BE2C (cell line): ENCODE data around the gene LAMC3.
"Not testable (repeated sequence)": the region's sequence is repeated elsewhere in the genome, so short reads cannot be mapped to it uniquely, and the experiment has no call there.

Source experiments
- DNase-seq: peaks from one replicate; pipeline ENCODE4 v3.0.0-alpha.2; 2020
- H3K27me3 ChIP-seq: fragments of 250-450 bp; sonication (Bioruptor Pico); 2 replicates; pipeline ENCODE4 v1.5.1; 2020; ENCODE audit warnings: mild to moderate bottlenecking
- H3K36me3 ChIP-seq: fragments of 250-450 bp; sonication (Bioruptor Pico); 2 replicates; pipeline ENCODE4 v1.5.1; 2020; ENCODE audit warnings: mild to moderate bottlenecking
- H3K4me1 ChIP-seq: fragments of 250-450 bp; sonication (Bioruptor Pico); 2 replicates; pipeline ENCODE4 v1.5.1; 2020
- H3K4me3 ChIP-seq: 2 replicates; pipeline ENCODE4 v1.5.1; 2011; ENCODE audit warnings: low read depth, low read length
- H3K9me3 ChIP-seq: fragments of 250-450 bp; sonication (Bioruptor Pico); 2 replicates; pipeline ENCODE4 v1.5.1; 2020
- CTCF ChIP-seq: IDR thresholded peaks from 2 replicates; pipeline ENCODE4 v1.5.1; 2012; ENCODE audit warnings: mild to moderate bottlenecking, low read depth, low read length

LAMC3 gene

DNA sequence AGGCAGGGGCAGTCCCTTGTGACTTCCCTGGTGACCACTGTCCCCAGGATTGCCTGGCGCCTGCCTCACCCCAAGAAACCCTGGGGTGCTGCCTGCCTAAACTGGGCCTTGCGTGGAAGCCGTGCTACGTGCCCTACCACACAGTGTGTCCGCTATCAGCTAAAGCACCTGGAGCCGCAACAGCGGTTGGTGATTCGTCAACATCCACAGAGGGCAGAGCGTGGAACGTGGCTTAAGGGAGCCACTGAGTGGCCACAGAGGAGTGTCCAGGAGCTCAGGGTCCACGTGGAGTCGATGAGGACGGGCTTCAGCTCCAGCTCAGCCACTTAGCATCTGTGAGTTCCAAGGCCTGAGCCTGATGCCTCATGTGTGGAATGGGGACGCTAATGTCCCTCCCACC lies 25.3 kb downstream of the LAMC3 start:
- Histone ChIP-seq H3K9me3 (no peaks in the 10 kb centered on the region), H3K4me1 (no peaks in the 10 kb centered on the region), H3K36me3 (no peaks in the 10 kb centered on the region), H3K27me3 (no peaks in the 10 kb centered on the region), H3K4me3 (no peak overlapping the region)
- TF ChIP-seq CTCF = no peak
- no peak for DNase-seq

DNA sequence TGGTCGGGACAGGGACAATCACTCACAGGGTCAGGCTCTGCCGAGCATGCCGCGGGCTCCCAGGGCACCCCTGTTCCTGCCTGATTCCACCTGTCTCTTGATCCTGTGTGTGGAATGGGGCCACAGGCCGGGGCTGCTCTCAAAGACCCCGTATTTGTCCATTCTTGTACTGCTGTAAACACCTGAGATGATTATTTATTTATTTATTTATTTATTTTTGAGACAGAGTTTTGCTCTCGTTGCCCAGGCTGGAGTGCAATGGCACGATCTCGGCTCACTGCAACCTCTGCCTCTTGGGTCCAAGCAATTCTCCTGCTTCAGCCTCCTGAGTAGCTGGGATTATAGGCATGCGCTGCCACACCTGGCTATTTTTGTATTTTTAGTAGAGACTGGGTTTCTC lies 25.8 kb downstream of the LAMC3 start:
- not testable (repeated sequence) for H3K36me3 ChIP-seq, H3K4me3 ChIP-seq, H3K27me3 ChIP-seq

GRCh38 chr9:131035548-131035947 lies 26.6 kb downstream of the LAMC3 start:
- no peaks in the 10 kb centered on the region for H3K27me3 ChIP-seq
- H3K9me3 ChIP-seq = no peaks in the 10 kb centered on the region
- H3K4me1 ChIP-seq = no peaks in the 10 kb centered on the region
- H3K36me3 ChIP-seq = no peaks in the 10 kb centered on the region
- TF ChIP-seq CTCF = no peak
- H3K4me3 ChIP-seq = no peak overlapping the region
- DNase-seq = no peak

More for the DNA sequence above, 25.8 kb downstream of the LAMC3 start:
- H3K4me1 ChIP-seq, DNase-seq, H3K9me3 ChIP-seq: not testable (repeated sequence)

- no peak for TF ChIP-seq CTCF
- Histone ChIP-seq H3K36me3 (no peaks in the 10 kb centered on the region), H3K4me3 (no peak overlapping the region), H3K9me3 (no peaks in the 10 kb centered on the region), H3K4me1 (no peaks in the 10 kb centered on the region), H3K27me3 (no peaks in the 10 kb centered on the region)
- DNase-seq = no peak
Observed at GRCh38 chr9:131036071-131036470, 27.1 kb downstream of the LAMC3 start.

DNA sequence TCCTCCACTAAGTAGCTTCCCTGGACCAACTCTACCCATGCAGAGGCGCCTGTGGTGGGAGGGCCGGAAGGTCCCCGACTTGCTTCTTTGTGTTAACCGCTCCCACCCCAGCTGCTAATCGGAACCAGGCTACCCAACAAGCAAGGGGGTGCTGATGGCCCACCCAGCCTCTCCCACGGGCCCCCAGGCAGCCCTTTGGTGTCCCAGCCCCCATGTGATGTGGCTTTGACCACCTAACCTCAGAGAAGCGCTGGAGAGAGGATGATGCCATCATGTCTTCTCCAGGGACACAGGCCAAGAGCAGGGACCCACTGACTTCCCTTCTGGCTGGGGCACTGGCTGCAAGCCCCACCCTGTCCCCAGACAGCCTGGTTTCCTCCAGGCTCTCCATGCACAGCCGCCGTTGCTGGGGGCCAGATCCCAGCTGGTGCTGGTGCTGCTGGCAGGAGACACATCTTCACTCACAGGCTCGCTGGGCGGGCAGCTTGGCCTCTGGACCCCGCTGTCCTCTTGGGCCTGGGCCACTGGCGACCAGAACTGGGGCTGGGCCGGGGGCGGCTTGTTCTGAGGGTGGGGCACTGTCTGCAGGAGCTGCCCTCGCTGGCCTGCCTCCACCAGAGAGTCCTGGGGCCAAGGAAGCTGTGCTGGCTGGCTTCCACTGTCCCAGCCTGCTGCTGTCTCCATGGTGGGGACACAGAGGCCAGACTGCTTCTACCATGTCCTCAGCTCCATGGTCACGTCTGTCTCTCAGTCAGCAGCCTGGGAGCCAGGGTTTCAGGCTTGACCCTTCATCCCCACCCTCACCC lies 27.8 kb downstream of the LAMC3 start:
- no peak for TF ChIP-seq CTCF
- Histone ChIP-seq H3K4me3 (no peak overlapping the region), H3K9me3 (no peaks in the 10 kb centered on the region), H3K4me1 (no peaks in the 10 kb centered on the region), H3K27me3 (no peaks in the 10 kb centered on the region), H3K36me3 (no peaks in the 10 kb centered on the region)
- peak; percentile 42 for DNase-seq

DNA sequence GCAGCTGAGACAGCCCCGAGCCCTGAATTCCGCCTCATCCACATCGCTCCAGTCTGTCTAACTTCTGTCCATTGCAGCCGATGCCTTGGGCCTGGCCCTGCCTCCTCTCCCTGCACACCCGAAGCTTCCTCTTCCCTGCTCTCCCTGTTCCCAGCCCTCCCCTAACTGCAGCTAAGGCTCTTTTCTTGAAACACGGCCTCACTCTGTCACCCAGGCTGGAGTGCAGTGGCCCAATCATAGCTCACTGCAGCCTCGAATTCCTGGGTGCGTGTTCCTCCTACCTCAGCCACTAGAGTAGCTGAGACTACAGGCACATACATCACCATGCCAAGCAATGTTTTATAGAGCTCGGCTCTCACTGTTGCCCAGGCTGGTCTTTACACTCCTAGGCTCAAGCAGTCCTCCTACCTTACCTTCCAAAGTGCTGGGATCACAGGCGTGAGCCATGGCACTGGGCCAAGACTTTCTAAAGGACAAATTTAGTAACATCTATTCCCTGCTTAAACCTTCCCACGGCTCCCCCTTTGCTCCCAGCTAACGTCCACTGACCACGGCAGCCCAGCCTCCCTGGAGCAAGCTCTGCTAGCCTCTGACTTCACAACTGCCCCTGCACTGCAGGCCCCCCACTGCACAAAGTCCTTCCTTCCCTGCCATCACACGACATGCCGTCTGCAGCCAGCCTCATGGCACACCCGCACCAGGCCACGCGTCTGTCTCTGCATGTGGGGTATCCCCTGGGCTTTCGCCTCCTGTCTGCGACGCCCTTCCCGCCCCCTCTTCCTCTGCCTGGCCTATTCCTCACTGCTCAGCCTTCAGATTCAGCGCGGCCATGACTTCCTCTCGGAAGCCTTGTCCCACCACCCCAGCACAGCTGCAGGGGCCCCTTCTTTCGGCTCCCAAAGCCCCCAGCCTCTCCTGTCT lies 28.6 kb downstream of the LAMC3 start:
- no peaks in the 10 kb centered on the region for H3K4me1 ChIP-seq
- no peaks in the 10 kb centered on the region for H3K9me3 ChIP-seq
- no peak for DNase-seq
- H3K4me3 ChIP-seq = no peak overlapping the region
- H3K27me3 ChIP-seq = no peaks in the 10 kb centered on the region
- TF ChIP-seq CTCF = no peak
- H3K36me3 ChIP-seq = no peaks in the 10 kb centered on the region
